ENCODE results near the gene RALGAPA2.

RALGAPA2 gene

GRCh38 chr20:20427227-20427864 is 285.1 kb downstream of the RALGAPA2 start:
- DNase-seq (ENCODE audit: low read depth), result no peak
- no peak overlapping the region for H3K4me3 ChIP-seq (ENCODE audit: low read depth, low read length)
- TF ChIP-seq MYC (IDR thresholded peaks at IDR 0.05; ENCODE audit: low read depth, low read length) (no peak), POLR2A (IDR thresholded peaks at IDR 0.05; ENCODE audit: extremely low read depth, insufficient read length) (no peak)
- TF ChIP-seq, protein P1, sequence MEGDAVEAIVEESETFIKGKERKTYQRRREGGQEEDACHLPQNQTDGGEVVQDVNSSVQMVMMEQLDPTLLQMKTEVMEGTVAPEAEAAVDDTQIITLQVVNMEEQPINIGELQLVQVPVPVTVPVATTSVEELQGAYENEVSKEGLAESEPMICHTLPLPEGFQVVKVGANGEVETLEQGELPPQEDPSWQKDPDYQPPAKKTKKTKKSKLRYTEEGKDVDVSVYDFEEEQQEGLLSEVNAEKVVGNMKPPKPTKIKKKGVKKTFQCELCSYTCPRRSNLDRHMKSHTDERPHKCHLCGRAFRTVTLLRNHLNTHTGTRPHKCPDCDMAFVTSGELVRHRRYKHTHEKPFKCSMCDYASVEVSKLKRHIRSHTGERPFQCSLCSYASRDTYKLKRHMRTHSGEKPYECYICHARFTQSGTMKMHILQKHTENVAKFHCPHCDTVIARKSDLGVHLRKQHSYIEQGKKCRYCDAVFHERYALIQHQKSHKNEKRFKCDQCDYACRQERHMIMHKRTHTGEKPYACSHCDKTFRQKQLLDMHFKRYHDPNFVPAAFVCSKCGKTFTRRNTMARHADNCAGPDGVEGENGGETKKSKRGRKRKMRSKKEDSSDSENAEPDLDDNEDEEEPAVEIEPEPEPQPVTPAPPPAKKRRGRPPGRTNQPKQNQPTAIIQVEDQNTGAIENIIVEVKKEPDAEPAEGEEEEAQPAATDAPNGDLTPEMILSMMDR (IDR thresholded peaks at IDR 0.05; ENCODE audit: low read depth, low read length), result no peak
- TF ChIP-seq, protein P2, sequence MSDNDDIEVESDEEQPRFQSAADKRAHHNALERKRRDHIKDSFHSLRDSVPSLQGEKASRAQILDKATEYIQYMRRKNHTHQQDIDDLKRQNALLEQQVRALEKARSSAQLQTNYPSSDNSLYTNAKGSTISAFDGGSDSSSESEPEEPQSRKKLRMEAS (IDR thresholded peaks at IDR 0.05; ENCODE audit: low read depth, low read length), result no peak

DNA sequence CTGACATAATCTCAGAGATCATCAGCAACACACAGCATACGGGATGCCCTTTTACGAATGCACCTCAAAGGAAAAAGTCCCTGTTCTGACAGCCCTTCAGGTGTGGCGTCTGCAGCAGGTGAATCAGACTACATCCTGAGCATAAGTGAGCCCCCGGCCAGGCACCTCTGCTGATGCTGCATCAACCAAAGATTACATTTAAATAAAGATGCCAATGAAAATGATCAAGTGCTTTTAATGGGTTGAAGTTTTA is 285.9 kb downstream of the RALGAPA2 start:
- no peak overlapping the region for H3K4me3 ChIP-seq (ENCODE audit: low read depth, low read length)
- TF ChIP-seq, protein P2 (IDR thresholded peaks at IDR 0.05; ENCODE audit: low read depth, low read length), result no peak
- TF ChIP-seq MYC (IDR thresholded peaks at IDR 0.05; ENCODE audit: low read depth, low read length) (no peak), POLR2A (IDR thresholded peaks at IDR 0.05; ENCODE audit: extremely low read depth, insufficient read length) (no peak)
- TF ChIP-seq, protein P1 (IDR thresholded peaks at IDR 0.05; ENCODE audit: low read depth, low read length), result no peak
- DNase-seq (ENCODE audit: low read depth), result no peak

DNA sequence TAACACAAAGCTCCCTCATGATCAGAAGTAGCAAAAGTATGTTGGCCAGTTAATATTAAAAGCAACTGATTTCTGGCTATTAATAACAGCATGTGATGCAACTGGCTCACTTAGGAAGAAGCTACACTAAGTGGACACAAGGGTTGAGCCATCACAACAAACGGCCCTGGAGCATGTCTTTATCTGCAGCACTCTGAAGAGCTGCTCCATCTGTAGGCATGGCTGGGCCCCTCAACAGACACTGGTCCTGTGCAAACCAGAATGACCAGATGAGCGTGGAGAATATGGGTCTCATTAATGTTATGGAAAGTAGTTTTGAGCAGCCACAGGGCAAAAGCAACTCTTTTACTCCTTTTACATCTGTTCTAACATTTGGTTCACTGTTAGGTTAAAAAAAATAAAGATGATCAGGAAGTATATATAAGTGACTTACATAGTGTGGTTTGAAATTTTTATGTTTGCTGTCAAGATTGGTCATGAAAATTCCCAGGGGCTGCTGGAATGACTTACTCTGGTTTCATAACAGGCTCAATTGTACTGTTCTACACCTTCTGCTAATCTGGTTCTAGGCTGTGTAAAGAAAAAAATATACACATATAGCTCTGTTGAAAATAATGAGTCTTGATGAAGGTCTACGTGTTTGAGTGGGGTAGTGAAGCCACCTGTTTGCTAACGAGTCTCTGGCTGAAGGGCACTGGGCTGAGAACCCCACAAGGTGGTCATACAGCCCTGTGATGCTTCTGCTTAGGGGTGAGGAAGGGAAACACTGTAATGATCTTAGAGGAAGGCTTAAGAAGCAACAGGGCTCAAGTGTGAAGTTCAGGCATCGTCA is 286.4 kb downstream of the RALGAPA2 start:
- TF ChIP-seq, protein P2 (IDR thresholded peaks at IDR 0.05; ENCODE audit: low read depth, low read length), result no peak
- TF ChIP-seq POLR2A (IDR thresholded peaks at IDR 0.05; ENCODE audit: extremely low read depth, insufficient read length) (no peak), MYC (IDR thresholded peaks at IDR 0.05; ENCODE audit: low read depth, low read length) (no peak)
- TF ChIP-seq, protein P1 (IDR thresholded peaks at IDR 0.05; ENCODE audit: low read depth, low read length), result no peak
- no peak for DNase-seq (ENCODE audit: low read depth)
- no peak overlapping the region for H3K4me3 ChIP-seq (ENCODE audit: low read depth, low read length)

DNA sequence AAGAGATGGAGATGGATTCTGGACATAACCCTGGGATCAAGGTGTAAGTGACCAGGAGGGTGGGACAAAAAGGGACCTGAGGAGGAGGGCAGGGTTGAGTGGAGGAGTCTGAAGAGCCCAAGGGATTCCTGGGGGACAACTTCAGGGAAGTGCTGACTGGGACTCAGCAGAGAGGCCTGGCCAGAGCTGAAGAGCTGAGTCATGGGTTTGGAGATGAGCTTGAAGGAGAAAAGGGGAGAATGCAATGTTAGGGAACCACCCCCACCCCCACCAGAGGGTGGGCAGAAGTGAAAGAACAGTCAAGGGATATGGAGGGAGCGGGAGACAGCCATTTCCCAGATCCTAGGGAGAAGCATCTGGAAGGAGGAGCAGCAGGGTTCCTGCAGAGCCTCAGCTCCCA is 289.3 kb downstream of the RALGAPA2 start:
- no peak overlapping the region for H3K4me3 ChIP-seq (ENCODE audit: low read depth, low read length)
- no peak for DNase-seq (ENCODE audit: low read depth)
- no peak for TF ChIP-seq MYC (IDR thresholded peaks at IDR 0.05; ENCODE audit: low read depth, low read length)
- TF ChIP-seq, protein P2 (IDR thresholded peaks at IDR 0.05; ENCODE audit: low read depth, low read length), result no peak
- no peak for TF ChIP-seq POLR2A (IDR thresholded peaks at IDR 0.05; ENCODE audit: extremely low read depth, insufficient read length)
- TF ChIP-seq, protein P1 (IDR thresholded peaks at IDR 0.05; ENCODE audit: low read depth, low read length), result no peak

- no peak overlapping the region for H3K4me3 ChIP-seq (ENCODE audit: low read depth, low read length)
- DNase-seq (ENCODE audit: low read depth), result no peak
- TF ChIP-seq POLR2A (IDR thresholded peaks at IDR 0.05; ENCODE audit: extremely low read depth, insufficient read length) (no peak), MYC (IDR thresholded peaks at IDR 0.05; ENCODE audit: low read depth, low read length) (no peak)
- TF ChIP-seq, protein P2 (IDR thresholded peaks at IDR 0.05; ENCODE audit: low read depth, low read length), result no peak
Observed at GRCh38 chr20:20417876-20418676, 294.4 kb downstream of the RALGAPA2 start.
